COLO668 (cell line): Measurements from ENCODE around the gene WDR82.

ENCODE experiments used
- DNase-seq: peaks from one replicate; lab custom pipeline; 2025; ENCODE audit not compliant: unreplicated experiment; lab: John Stamatoyannopoulos, UW

The WDR82 gene

DNA sequence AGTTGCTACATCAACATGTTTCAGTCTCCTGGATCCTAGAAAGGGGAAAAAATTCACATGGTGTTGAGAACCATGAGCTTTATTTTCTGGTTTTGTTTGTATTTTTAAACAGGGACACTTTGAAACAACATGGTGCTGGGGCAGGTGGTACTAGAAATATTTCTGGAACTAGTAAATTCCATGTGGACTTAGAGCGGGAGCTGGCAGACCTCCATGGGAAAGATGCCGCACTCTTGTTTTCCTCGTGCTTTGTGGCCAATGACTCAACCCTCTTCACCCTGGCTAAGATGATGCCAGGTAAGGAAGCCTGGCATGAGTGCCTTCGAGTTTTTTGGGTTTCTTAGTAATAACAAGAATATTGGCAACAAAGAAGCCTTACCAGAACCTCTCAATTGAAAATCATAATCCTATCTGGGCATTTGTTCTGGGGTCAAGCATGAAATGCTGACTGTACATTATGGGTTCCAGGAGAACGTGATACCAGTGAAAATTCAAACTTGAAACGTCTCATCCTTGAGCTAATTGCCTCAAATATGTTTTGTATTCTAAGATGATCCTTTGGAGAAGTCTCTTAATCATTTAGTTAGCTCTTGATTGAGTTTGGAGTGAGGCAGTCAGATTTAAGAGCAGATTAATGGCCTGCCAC is 72.6 kb downstream of the WDR82 start:
- no peak for DNase-seq
